K562 (cell line): ENCODE results near the gene CKM. TPM values are rescaled to one million over a fixed set of nuclear protein-coding genes. Genes with fewer than 3 reads are reported as not detected.

ENCODE experiments used
- ATAC-seq: fragments of 200-7000 bp; cut with Tn5 transposase; 3 replicates; pipeline ENCODE4 v1.9.1; 2020; ENCODE audit warnings: moderate library complexity
- BruUV-seq: library from RNA; stranded (reverse); fragments of 400-500 nt; replicated peaks from 2 replicates; lab custom pipeline; 2021; lab: Mats Ljungman, UMichigan
- CTCF ChIA-PET: fragments of 300-600 bp; formaldehyde crosslinking; extraction: SDS; loops from one replicate; lab custom pipeline; 2021; ENCODE audit warnings: low intra/inter-chr PET ratio; lab: Yijun Ruan, JAX
- POLR2A ChIA-PET: fragments of 300-600, 350-650 bp; sonication (Branson Sonifier 250); formaldehyde crosslinking; extraction: SDS; loops from one replicate; lab custom pipeline; 2021; ENCODE audit warnings: antibody characterized with exemption, inconsistent platforms; lab: Yijun Ruan, JAX
- DNase-seq, 4 experiments: peaks; one replicate each; pipeline versions ENCODE4 v3.0.0 to v3.0.0-alpha.2; 2011 to 2018; ENCODE audit warnings: low spot score in 3 of 4, mixed read lengths in 3 of 4; ENCODE audit errors: extremely low read depth in 1 of 4
- FAIRE-seq: peaks from 2 replicates; lab custom pipeline; 2011; peaks lifted over from hg19 to GRCh38; lab: Jason Lieb, UNC
- H2AFZ ChIP-seq: 2 replicates; pipeline ENCODE4 v1.6.0; 2011; ENCODE audit warnings: low read depth, low read length, control low read depth, inconsistent platforms
- H3K27ac ChIP-seq: fragments of 200-600 bp; 3 replicates; pipeline ENCODE4 v1.8.0; 2011; ENCODE audit warnings: low read depth, mild to moderate bottlenecking, control low read depth, inconsistent platforms, low read length, moderate library complexity, mixed read lengths; ENCODE audit errors: extremely low read depth
- H3K27me3 ChIP-seq, 2 experiments: fragments of 300-600 bp in 1 of 2; 2 replicates in 1 of 2; 3 replicates in 1 of 2; pipeline versions ENCODE4 v1.6.0 to v1.8.0; 2011; ENCODE audit warnings: inconsistent platforms in 2 of 2, low read length in 2 of 2, mild to moderate bottlenecking in 1 of 2, mixed read lengths in 1 of 2, moderate library complexity in 1 of 2; ENCODE audit not compliant: control insufficient read depth in 2 of 2, insufficient read depth in 2 of 2
- H3K36me3 ChIP-seq: fragments of 300-600 bp; 3 replicates; pipeline ENCODE4 v1.8.0; 2011; ENCODE audit warnings: mild to moderate bottlenecking, low read length, inconsistent platforms; ENCODE audit not compliant: control insufficient read depth, insufficient read depth
- H3K4me1 ChIP-seq, 2 experiments: fragments of 200-600 bp in 1 of 2; replicated peaks in 1 of 2; 2 replicates in 1 of 2; 3 replicates in 1 of 2; pipeline versions ENCODE4 v1.5.1 to v1.8.0; 2011; ENCODE audit warnings: inconsistent platforms in 2 of 2, low read length in 2 of 2, mild to moderate bottlenecking in 1 of 2, mixed read lengths in 1 of 2, moderate library complexity in 1 of 2; ENCODE audit not compliant: control insufficient read depth in 2 of 2, insufficient read depth in 2 of 2
- H3K4me2 ChIP-seq: 2 replicates; pipeline ENCODE4 v1.6.1; 2011; ENCODE audit warnings: low read length, control low read depth, inconsistent platforms, mixed read lengths; ENCODE audit not compliant: insufficient read depth
- H3K4me3 ChIP-seq: fragments of 200-600 bp; sonication (generic), shearing (Covaris generic); 2 replicates; pipeline ENCODE4 v1.5.1; 2016; ENCODE audit warnings: control low read depth, inconsistent platforms
- H3K79me2 ChIP-seq: fragments of 200-600 bp; 3 replicates; pipeline ENCODE4 v1.8.0; 2011; ENCODE audit warnings: low read length, inconsistent platforms; ENCODE audit not compliant: control insufficient read depth, insufficient read depth
- H3K9ac ChIP-seq, 2 experiments: 2 replicates each; pipeline versions ENCODE4 v1.6.0 to v1.6.1; 2011; ENCODE audit warnings: low read depth in 2 of 2, low read length in 2 of 2, control low read depth in 1 of 2, inconsistent platforms in 1 of 2, mild to moderate bottlenecking in 1 of 2, mixed read lengths in 1 of 2; ENCODE audit not compliant: insufficient read depth in 1 of 2
- H3K9me1 ChIP-seq: one replicate; pipeline ENCODE4 v1.6.0; 2011; ENCODE audit warnings: inconsistent platforms, mild to moderate bottlenecking, low read length, moderate library complexity; ENCODE audit not compliant: control insufficient read depth, insufficient read depth
- H3K9me3 ChIP-seq: replicated peaks from 2 replicates; pipeline ENCODE4 v1.5.1; 2011; ENCODE audit warnings: low read depth, low read length, inconsistent platforms; ENCODE audit not compliant: control insufficient read depth, insufficient read depth
- H4K20me1 ChIP-seq: replicated peaks from 2 replicates; pipeline ENCODE4 v1.6.1; 2011; ENCODE audit warnings: low read length, inconsistent platforms, mixed read lengths; ENCODE audit not compliant: control insufficient read depth, insufficient read depth
- CHD2 ChIP-seq: IDR thresholded peaks from 2 replicates; pipeline ENCODE4 v1.6.1; 2011; ENCODE audit warnings: low read depth, low read length
- KAT7 ChIP-seq: sonication (generic); formaldehyde crosslinking; IDR thresholded peaks from 2 replicates; pipeline ENCODE4 v1.8.0; 2022; ENCODE audit warnings: missing genetic modification reagents, mild to moderate bottlenecking, borderline replicate concordance
- MYNN ChIP-seq, 2 experiments: sonication (generic); formaldehyde crosslinking in 1 of 2; IDR thresholded peaks; 2 replicates each; pipeline versions ENCODE4 v1.5.0 to v1.6.1; 2016 to 2020; ENCODE audit warnings: antibody characterized with exemption in 1 of 2, missing genetic modification reagents in 1 of 2
- NFIC ChIP-seq: fragments of 450-650 bp; IDR thresholded peaks from 2 replicates; pipeline ENCODE4 v1.6.1; 2017; ENCODE audit warnings: mild to moderate bottlenecking, inconsistent platforms
- NRF1 ChIP-seq, 2 experiments: fragments of 450-650 bp; IDR thresholded peaks in 1 of 2; conservative IDR thresholded peaks in 1 of 2; 2 replicates each; pipeline ENCODE4 v1.6.1; 2014; ENCODE audit warnings: mild to moderate bottlenecking in 2 of 2
- RBM39 ChIP-seq: fragments of 200-400 bp; formaldehyde crosslinking; optimal IDR thresholded peaks from 2 replicates; pipeline ENCODE3; 2018; ENCODE audit warnings: low read depth, low read length
- SMAD1 ChIP-seq: fragments of 150-350 bp; IDR thresholded peaks from 2 replicates; pipeline ENCODE4 v1.6.1; 2014; ENCODE audit warnings: low read length, low read depth; ENCODE audit not compliant: partially characterized antibody
- WGBS: fragments of 100-300 bp; shearing (Covaris generic); methylation state at CpG from one replicate; pipeline ENCODE4 v1.1.6; 2016; ENCODE audit warnings: low coverage, mixed read lengths; ENCODE audit not compliant: insufficient coverage; ENCODE audit errors: missing lambda C conversion rate; 5-methylcytosine and 5-hydroxymethylcytosine counted together
- in situ Hi-C: fragments of 300-500 bp; cut with MboI; formaldehyde crosslinking; loops from 4 replicates; pipeline ENCODE4 v1.15.0; 2018; ENCODE audit warnings: inconsistent platforms, mixed read lengths
- intact Hi-C: fragments of 100-400 bp; cut with micrococcal nuclease; formaldehyde crosslinking; loops from 2 replicates; pipeline ENCODE4 v1.14.2; 2022
- polyA plus RNA-seq, 8 experiments: library from polyadenylated mRNA; depleted of rRNA in 4 of 8; stranded (reverse) in 5 of 8; unstranded in 3 of 8; fragments of >200 nt; fragmentation: Nextera tagmentation in 2 of 8; fragmentation: Illumina TruSeq in 1 of 8; extraction: Ambion mirVana in 2 of 8; extraction: Trizol in 1 of 8; gene quantifications; 2 replicates each; pipeline versions ENCODE4 v1.2.1 to v1.2.3, GENCODE V29; 2011 to 2014; ENCODE audit warnings: inconsistent platforms in 1 of 8, missing spikeins in 1 of 8
- total RNA-seq, 7 experiments: library from RNA; depleted of rRNA in 6 of 7; stranded (reverse); fragments of >200 nt in 6 of 7; fragmentation: Illumina TruSeq in 2 of 7; extraction: Trizol in 2 of 7; gene quantifications; 2 replicates each; pipeline versions ENCODE4 v1.2.1 to v1.2.3, GENCODE V29; 2011 to 2021; ENCODE audit warnings: low replicate concordance in 1 of 7
- TF ChIP-seq, protein P1 (sequence below): sonication (generic); formaldehyde crosslinking; IDR thresholded peaks from 2 replicates; pipeline ENCODE4 v1.8.0; 2022; ENCODE audit warnings: mild to moderate bottlenecking, missing genetic modification reagents
- TF ChIP-seq, protein P2 (sequence below), 2 experiments: fragments of 250-450 bp in 1 of 2; fragments of 450-650 bp in 1 of 2; sonication (Bioruptor Pico) in 1 of 2; IDR thresholded peaks; 2 replicates each; pipeline versions ENCODE4 v1.6.1 to v1.8.0; 2016 to 2021; ENCODE audit warnings: mild to moderate bottlenecking in 2 of 2, moderate library complexity in 2 of 2, missing compliant biosample characterization in 1 of 2, missing genetic modification characterization in 1 of 2
- TF ChIP-seq, protein P3 (sequence below): fragments of 250-450 bp; sonication (Bioruptor Pico); IDR thresholded peaks from 2 replicates; pipeline ENCODE4 v1.5.0; 2021; ENCODE audit warnings: mild to moderate bottlenecking, moderate library complexity
- TF ChIP-seq, protein P4 (sequence below): fragments of 450-650 bp; IDR thresholded peaks from 2 replicates; pipeline ENCODE4 v1.7.1; 2018; ENCODE audit warnings: mild to moderate bottlenecking, low read depth; ENCODE audit not compliant: partially characterized antibody
- TF ChIP-seq, protein P5 (sequence below): sonication (generic); formaldehyde crosslinking; IDR thresholded peaks from 2 replicates; pipeline ENCODE4 v1.8.1; 2023; ENCODE audit warnings: mild to moderate bottlenecking, missing genetic modification reagents

Gene CKM
- total and polyA plus RNA-seq, 9 of the 15 experiments (the other 6 are each of a cell fraction or from before 2014, with no cell fraction given), result 0.06 to 0.17 (median 0.09) TPM; not detected in 4

DNA sequence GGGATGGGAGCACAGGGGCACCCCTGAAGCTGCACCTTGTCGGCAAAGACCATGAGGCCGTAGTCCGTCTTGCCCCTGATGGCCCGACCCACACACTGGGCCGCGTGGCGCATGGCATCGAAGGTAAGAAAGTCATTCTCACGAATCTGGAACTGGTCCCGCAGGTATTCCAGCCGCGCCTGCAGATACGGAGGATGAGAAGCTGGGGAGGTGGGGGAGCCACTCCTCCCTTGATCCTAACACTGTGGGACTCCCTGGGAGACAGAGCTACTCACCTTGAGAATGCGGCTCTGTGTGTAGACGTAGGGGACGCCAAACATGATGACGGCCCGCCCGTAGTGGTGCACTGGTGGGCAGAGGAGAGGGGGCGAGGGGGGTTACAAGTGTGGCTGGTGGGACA, 29.8 kb upstream of the CKM start:
- POLR2A ChIA-PET, result interaction anchor here (0.6 kb wide), 1 partner anchor 18 kb away, joined by 3 read pairs; the partner anchor contains the start of gene ERCC2
- Histone ChIP-seq H3K27me3 (no peaks in the 10 kb centered on the region), H3K4me3 (no peak overlapping the region), H3K4me2 (no peak overlapping the region), H3K9me3 (no peaks in the 10 kb centered on the region), H3K9me1 (no peaks in the 10 kb centered on the region), H3K9ac (peak overlapping the region in 1 of 2 experiments; percentile 28; a peak in 1 of 4 replicates), H3K36me3 (peaks cover 76% of the 10 kb centered on the region; the same call in 2 of the 3 replicates), H2AFZ (no peak overlapping the region), H3K79me2 (no peaks in the 10 kb centered on the region), H3K27ac (no peak overlapping the region), H3K4me1 (peaks cover 0 to 44% of the 10 kb centered on the region in 2 experiments; a peak in 2 of 5 replicates), H4K20me1 (peaks cover 3% of the 10 kb centered on the region; the same call in 1 of the 2 replicates)
- no TSS peak for BruUV-seq
- no peak for FAIRE-seq
- in situ Hi-C loops, result no loop called here
- CTCF ChIA-PET, result no interaction called here
- WGBS, result 96% methylated on average over 20 of the region's 20 CpGs
- intact Hi-C loops, result no loop called here
- no peak for ATAC-seq
- no peak for DNase-seq
- TF ChIP-seq, protein P1, sequence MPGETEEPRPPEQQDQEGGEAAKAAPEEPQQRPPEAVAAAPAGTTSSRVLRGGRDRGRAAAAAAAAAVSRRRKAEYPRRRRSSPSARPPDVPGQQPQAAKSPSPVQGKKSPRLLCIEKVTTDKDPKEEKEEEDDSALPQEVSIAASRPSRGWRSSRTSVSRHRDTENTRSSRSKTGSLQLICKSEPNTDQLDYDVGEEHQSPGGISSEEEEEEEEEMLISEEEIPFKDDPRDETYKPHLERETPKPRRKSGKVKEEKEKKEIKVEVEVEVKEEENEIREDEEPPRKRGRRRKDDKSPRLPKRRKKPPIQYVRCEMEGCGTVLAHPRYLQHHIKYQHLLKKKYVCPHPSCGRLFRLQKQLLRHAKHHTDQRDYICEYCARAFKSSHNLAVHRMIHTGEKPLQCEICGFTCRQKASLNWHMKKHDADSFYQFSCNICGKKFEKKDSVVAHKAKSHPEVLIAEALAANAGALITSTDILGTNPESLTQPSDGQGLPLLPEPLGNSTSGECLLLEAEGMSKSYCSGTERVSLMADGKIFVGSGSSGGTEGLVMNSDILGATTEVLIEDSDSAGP, result no peak
- TF ChIP-seq NFIC, result no peak
- TF ChIP-seq, protein P2, sequence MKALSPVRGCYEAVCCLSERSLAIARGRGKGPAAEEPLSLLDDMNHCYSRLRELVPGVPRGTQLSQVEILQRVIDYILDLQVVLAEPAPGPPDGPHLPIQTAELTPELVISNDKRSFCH (CRISPR knock-in tag; IDR thresholded peaks at IDR 0.05), result no peak
- TF ChIP-seq, protein P2 (tag; IDR thresholded peaks at IDR 0.05), result no peak
- no peak for TF ChIP-seq MYNN (IDR thresholded peaks at IDR 0.05)
- no peak for TF ChIP-seq MYNN (CRISPR knock-in tag; IDR thresholded peaks at IDR 0.05)
- TF ChIP-seq, protein P3, sequence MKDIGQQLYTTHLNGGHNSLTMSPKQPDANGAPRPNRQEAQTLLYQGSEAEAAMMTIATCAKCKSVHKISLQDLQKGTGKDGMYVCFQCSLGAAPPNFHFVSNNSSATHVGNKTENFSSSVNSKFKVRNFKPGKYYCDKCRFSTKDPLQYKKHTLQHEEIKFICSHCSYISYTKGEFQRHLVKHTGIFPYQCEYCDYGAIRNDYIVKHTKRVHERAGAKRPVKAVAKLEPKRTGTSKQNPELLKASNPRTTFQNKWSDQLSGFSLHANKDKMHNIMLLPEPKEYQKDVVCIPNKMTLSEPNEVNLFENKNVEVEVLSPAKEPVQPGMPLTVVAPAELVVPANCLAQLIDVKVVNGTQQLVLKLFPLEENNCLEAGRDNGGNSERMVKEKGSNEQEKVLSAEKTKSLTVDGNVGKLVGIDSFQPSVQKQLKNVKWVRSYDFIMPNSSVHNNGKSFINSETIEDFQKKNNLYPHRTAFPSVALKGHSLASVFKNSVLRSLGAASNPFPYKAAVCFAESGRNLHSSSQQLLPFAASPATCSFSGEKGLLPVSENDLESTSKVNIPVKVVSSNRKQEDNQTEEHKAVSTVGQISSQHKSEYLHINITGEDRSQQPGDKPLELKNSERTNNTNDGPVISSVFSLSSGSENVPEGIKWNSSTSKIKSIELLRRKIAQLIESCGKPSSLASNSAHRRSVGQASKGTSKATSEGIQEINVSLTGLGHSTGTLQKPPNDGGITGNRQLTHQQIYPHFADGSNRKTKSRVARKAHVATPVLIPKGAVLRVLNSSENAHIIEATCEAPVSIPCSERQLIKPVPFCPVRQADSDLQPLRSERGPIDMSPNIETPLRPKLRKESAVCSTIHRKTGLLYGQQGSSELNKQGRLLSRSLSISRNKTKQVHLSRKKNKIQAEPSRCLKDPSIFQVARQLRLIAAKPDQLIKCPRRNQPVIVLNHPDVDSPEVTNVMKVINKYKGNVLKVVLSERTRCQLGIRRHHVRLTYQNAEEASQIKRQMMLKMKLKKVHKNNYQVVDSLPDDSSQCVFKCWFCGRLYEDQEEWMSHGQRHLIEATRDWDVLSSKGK, result no peak
- no peak for TF ChIP-seq NRF1 (conservative IDR thresholded peaks at IDR 0.05 in 1 of 2, IDR thresholded peaks at IDR 0.05 in 1 of 2)
- TF ChIP-seq KAT7 (CRISPR knock-in tag), result no peak
- TF ChIP-seq CHD2, result no peak
- TF ChIP-seq, protein P4, sequence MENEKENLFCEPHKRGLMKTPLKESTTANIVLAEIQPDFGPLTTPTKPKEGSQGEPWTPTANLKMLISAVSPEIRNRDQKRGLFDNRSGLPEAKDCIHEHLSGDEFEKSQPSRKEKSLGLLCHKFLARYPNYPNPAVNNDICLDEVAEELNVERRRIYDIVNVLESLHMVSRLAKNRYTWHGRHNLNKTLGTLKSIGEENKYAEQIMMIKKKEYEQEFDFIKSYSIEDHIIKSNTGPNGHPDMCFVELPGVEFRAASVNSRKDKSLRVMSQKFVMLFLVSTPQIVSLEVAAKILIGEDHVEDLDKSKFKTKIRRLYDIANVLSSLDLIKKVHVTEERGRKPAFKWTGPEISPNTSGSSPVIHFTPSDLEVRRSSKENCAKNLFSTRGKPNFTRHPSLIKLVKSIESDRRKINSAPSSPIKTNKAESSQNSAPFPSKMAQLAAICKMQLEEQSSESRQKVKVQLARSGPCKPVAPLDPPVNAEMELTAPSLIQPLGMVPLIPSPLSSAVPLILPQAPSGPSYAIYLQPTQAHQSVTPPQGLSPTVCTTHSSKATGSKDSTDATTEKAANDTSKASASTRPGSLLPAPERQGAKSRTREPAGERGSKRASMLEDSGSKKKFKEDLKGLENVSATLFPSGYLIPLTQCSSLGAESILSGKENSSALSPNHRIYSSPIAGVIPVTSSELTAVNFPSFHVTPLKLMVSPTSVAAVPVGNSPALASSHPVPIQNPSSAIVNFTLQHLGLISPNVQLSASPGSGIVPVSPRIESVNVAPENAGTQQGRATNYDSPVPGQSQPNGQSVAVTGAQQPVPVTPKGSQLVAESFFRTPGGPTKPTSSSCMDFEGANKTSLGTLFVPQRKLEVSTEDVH, result no peak
- no peak for TF ChIP-seq SMAD1
- TF ChIP-seq, protein P5, sequence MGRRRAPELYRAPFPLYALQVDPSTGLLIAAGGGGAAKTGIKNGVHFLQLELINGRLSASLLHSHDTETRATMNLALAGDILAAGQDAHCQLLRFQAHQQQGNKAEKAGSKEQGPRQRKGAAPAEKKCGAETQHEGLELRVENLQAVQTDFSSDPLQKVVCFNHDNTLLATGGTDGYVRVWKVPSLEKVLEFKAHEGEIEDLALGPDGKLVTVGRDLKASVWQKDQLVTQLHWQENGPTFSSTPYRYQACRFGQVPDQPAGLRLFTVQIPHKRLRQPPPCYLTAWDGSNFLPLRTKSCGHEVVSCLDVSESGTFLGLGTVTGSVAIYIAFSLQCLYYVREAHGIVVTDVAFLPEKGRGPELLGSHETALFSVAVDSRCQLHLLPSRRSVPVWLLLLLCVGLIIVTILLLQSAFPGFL (CRISPR knock-in tag), result no peak
- no peak for TF ChIP-seq RBM39
